SK-N-SH (cell line): ENCODE data around the gene PBRM1. TPM values are rescaled to one million over a fixed set of nuclear protein-coding genes. Genes with fewer than 3 reads are reported as not detected.

Source experiments
- CTCF ChIA-PET: fragments of 300-600, 350-600 bp; formaldehyde crosslinking; extraction: SDS; loops from one replicate; lab custom pipeline; 2021; lab: Yijun Ruan, JAX
- POLR2A ChIA-PET: fragments of 350-600 bp; sonication (Branson Sonifier 250); formaldehyde crosslinking; extraction: SDS; loops from one replicate; lab custom pipeline; 2020; ENCODE audit warnings: antibody characterized with exemption, inconsistent platforms; lab: Yijun Ruan, JAX
- DNase-seq: peaks from one replicate; pipeline ENCODE4 v3.0.0; 2012
- H2AFZ ChIP-seq: fragments of 200-600 bp; sonication (generic); 2 replicates; pipeline ENCODE4 v1.8.1; 2016; ENCODE audit warnings: antibody characterized with exemption, mild to moderate bottlenecking, low read depth
- H3F3A ChIP-seq: fragments of 200-600 bp; sonication (generic); replicated peaks from 2 replicates; pipeline ENCODE3; 2016; ENCODE audit warnings: antibody characterized with exemption, mild to moderate bottlenecking; ENCODE audit not compliant: insufficient read depth
- H3K27ac ChIP-seq, 2 experiments: fragments of 200-500 bp in 1 of 2; fragments of 200-600 bp in 1 of 2; sonication (Bioruptor generic) in 1 of 2; sonication (generic), shearing (Covaris generic) in 1 of 2; 2 replicates each; pipeline versions ENCODE4 v1.5.1 to v1.6.1; 2014 to 2016; ENCODE audit warnings: low read depth in 2 of 2, inconsistent platforms in 1 of 2, low read length in 1 of 2, mild to moderate bottlenecking in 1 of 2, mixed read lengths in 1 of 2
- H3K27me3 ChIP-seq: fragments of 200-600 bp; sonication (generic), shearing (Covaris generic); 2 replicates; pipeline ENCODE4 v1.6.1; 2016; ENCODE audit warnings: mixed run types; ENCODE audit not compliant: insufficient read depth
- H3K36me3 ChIP-seq, 2 experiments: fragments of 200-500 bp in 1 of 2; fragments of 200-600 bp in 1 of 2; sonication (Bioruptor generic) in 1 of 2; sonication (generic) in 1 of 2; replicated peaks in 1 of 2; 2 replicates each; pipeline versions ENCODE3 to v1.5.1; 2014 to 2016; ENCODE audit warnings: low read length in 1 of 2, mild to moderate bottlenecking in 1 of 2; ENCODE audit not compliant: insufficient read depth in 2 of 2, control insufficient read depth in 1 of 2
- H3K4me1 ChIP-seq, 2 experiments: fragments of 200-500 bp in 1 of 2; fragments of 200-600 bp in 1 of 2; sonication (Bioruptor generic) in 1 of 2; sonication (generic), shearing (Covaris generic) in 1 of 2; 2 replicates each; pipeline versions ENCODE4 v1.5.1 to v1.6.1; 2014 to 2016; ENCODE audit warnings: low read depth in 1 of 2, low read length in 1 of 2, mixed run types in 1 of 2; ENCODE audit not compliant: insufficient read depth in 2 of 2, control insufficient read depth in 1 of 2
- H3K4me2 ChIP-seq: fragments of 200-600 bp; sonication (generic), shearing (Covaris generic); 2 replicates; pipeline ENCODE4 v1.6.1; 2017; ENCODE audit warnings: mixed run types
- H3K4me3 ChIP-seq, 2 experiments: fragments of 200-500 bp in 1 of 2; fragments of 200-600 bp in 1 of 2; sonication (Bioruptor generic) in 1 of 2; sonication (generic), shearing (Covaris generic) in 1 of 2; 2 replicates each; pipeline versions ENCODE4 v1.5.1 to v1.8.1; 2014 to 2016; ENCODE audit warnings: low read depth in 2 of 2, inconsistent platforms in 1 of 2, low read length in 1 of 2, mild to moderate bottlenecking in 1 of 2, mixed read lengths in 1 of 2, moderate library complexity in 1 of 2
- H3K79me2 ChIP-seq: fragments of 200-600 bp; sonication (generic); 2 replicates; pipeline ENCODE4 v1.8.1; 2017; ENCODE audit warnings: mild to moderate bottlenecking; ENCODE audit not compliant: insufficient read depth
- H3K9ac ChIP-seq: fragments of 200-600 bp; sonication (generic); 2 replicates; pipeline ENCODE4 v1.6.1; 2017; ENCODE audit warnings: mixed run types
- H3K9me2 ChIP-seq: fragments of 200-600 bp; sonication (generic); 2 replicates; pipeline ENCODE4 v1.6.1; 2017; ENCODE audit warnings: mixed run types
- H3K9me3 ChIP-seq: fragments of 200-600 bp; sonication (generic); 2 replicates; pipeline ENCODE4 v1.6.1; 2017; ENCODE audit warnings: mixed run types, mild to moderate bottlenecking, moderate library complexity
- H4K20me1 ChIP-seq: fragments of 200-600 bp; sonication (generic); 2 replicates; pipeline ENCODE4 v1.6.1; 2017; ENCODE audit warnings: mild to moderate bottlenecking, mixed run types; ENCODE audit not compliant: insufficient read depth
- CHD2 ChIP-seq: fragments of 150-350 bp; IDR thresholded peaks from 2 replicates; pipeline ENCODE4 v1.6.1; 2018; ENCODE audit warnings: low read length; ENCODE audit not compliant: partially characterized antibody
- GATA2 ChIP-seq: sonication (generic); formaldehyde crosslinking; IDR thresholded peaks from 2 replicates; pipeline ENCODE4 v1.5.0; 2020; ENCODE audit warnings: mild to moderate bottlenecking, missing genetic modification reagents
- RFX5 ChIP-seq: IDR thresholded peaks from 2 replicates; pipeline ENCODE4 v1.6.1; 2012; ENCODE audit warnings: mild to moderate bottlenecking, improper control_type of control experiment, low read length
- SIN3A ChIP-seq: IDR thresholded peaks from 2 replicates; pipeline ENCODE4 v1.6.1; 2012; ENCODE audit warnings: low read depth, mild to moderate bottlenecking, low read length, moderate library complexity, borderline replicate concordance
- SMC3 ChIP-seq: IDR thresholded peaks from 2 replicates; pipeline ENCODE4 v1.6.1; 2012; ENCODE audit warnings: low read depth, low read length, improper control_type of control experiment
- TCF12 ChIP-seq: IDR thresholded peaks from 2 replicates; pipeline ENCODE4 v1.4.0; 2012
- TEAD4 ChIP-seq: IDR thresholded peaks from 2 replicates; pipeline ENCODE4 v1.4.0; 2012; ENCODE audit warnings: mild to moderate bottlenecking, borderline replicate concordance; ENCODE audit not compliant: insufficient read depth
- USF1 ChIP-seq: IDR thresholded peaks from 2 replicates; pipeline ENCODE4 v1.4.0; 2012; ENCODE audit warnings: low read depth, borderline replicate concordance
- USF2 ChIP-seq: fragments of 150-350 bp; IDR thresholded peaks from 2 replicates; pipeline ENCODE4 v1.6.1; 2017; ENCODE audit warnings: antibody characterized with exemption, low read length, low read depth, borderline replicate concordance
- WGBS: methylation state at CpG from one replicate; pipeline ENCODE4 v1.1.6; 2017; ENCODE audit warnings: low lambda C conversion rate; 5-methylcytosine and 5-hydroxymethylcytosine counted together
- polyA plus RNA-seq, 3 experiments: library from polyadenylated mRNA; depleted of rRNA; stranded (reverse); fragments of >200 nt; gene quantifications; 2 replicates each; pipeline ENCODE4 v1.2.3, GENCODE V29; 2012
- TF ChIP-seq, protein P1 (sequence below): IDR thresholded peaks from 2 replicates; pipeline ENCODE4 v1.6.1; 2012; ENCODE audit warnings: mild to moderate bottlenecking, low read depth, low read length, moderate library complexity
- TF ChIP-seq, protein P2 (sequence below): IDR thresholded peaks from 2 replicates; pipeline ENCODE4; 2012
- TF ChIP-seq, protein P3 (sequence below): IDR thresholded peaks from 2 replicates; pipeline ENCODE4 v1.4.0; 2012; ENCODE audit warnings: low read depth

PBRM1 gene
- polyA plus RNA-seq, 1 of the 3 experiments (the other 2 are of a cell fraction), result 14.3 TPM

DNA sequence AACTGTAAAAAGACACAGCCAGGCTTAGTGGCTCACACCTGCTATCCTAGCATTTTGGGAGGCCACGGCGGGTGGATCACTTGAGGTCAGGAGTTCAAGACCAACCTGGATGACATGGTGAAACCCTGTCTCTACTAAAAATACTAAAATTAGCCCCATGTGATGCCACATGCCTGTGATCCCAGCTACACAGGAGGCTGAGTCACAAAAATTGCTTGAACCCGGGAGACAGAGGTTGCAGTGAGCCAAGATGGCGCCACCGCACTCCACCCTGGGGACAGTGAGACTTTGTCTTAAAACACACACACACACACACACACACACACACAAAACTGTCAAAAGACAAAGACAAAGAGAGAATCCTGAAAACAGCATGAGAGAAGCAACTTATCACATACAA lies 38.2 kb upstream of the PBRM1 start:
- Histone ChIP-seq H3K79me2 (no peaks in the 10 kb centered on the region), H3K9me2 (no peaks in the 10 kb centered on the region), H3K27ac (no peak overlapping the region), H3F3A (no peaks in the 10 kb centered on the region), H3K4me2 (no peak overlapping the region), H3K9me3 (peaks cover 4% of the 10 kb centered on the region; the same call in 1 of the 2 replicates), H3K4me1 (no peaks in the 10 kb centered on the region), H3K9ac (no peak overlapping the region), H3K36me3 (peaks cover 0 to 30% of the 10 kb centered on the region in 2 experiments), H4K20me1 (no peaks in the 10 kb centered on the region), H3K27me3 (no peaks in the 10 kb centered on the region), H2AFZ (no peak overlapping the region), H3K4me3 (no peak overlapping the region)
- no peak for DNase-seq
- CTCF ChIA-PET, result no interaction called here
- POLR2A ChIA-PET, result no interaction called here
- TF ChIP-seq, protein P1, sequence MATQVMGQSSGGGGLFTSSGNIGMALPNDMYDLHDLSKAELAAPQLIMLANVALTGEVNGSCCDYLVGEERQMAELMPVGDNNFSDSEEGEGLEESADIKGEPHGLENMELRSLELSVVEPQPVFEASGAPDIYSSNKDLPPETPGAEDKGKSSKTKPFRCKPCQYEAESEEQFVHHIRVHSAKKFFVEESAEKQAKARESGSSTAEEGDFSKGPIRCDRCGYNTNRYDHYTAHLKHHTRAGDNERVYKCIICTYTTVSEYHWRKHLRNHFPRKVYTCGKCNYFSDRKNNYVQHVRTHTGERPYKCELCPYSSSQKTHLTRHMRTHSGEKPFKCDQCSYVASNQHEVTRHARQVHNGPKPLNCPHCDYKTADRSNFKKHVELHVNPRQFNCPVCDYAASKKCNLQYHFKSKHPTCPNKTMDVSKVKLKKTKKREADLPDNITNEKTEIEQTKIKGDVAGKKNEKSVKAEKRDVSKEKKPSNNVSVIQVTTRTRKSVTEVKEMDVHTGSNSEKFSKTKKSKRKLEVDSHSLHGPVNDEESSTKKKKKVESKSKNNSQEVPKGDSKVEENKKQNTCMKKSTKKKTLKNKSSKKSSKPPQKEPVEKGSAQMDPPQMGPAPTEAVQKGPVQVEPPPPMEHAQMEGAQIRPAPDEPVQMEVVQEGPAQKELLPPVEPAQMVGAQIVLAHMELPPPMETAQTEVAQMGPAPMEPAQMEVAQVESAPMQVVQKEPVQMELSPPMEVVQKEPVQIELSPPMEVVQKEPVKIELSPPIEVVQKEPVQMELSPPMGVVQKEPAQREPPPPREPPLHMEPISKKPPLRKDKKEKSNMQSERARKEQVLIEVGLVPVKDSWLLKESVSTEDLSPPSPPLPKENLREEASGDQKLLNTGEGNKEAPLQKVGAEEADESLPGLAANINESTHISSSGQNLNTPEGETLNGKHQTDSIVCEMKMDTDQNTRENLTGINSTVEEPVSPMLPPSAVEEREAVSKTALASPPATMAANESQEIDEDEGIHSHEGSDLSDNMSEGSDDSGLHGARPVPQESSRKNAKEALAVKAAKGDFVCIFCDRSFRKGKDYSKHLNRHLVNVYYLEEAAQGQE, result no peak
- TF ChIP-seq GATA2 (CRISPR knock-in tag), result no peak
- TF ChIP-seq RFX5, result no peak
- TF ChIP-seq USF2, result no peak
- TF ChIP-seq, protein P2, sequence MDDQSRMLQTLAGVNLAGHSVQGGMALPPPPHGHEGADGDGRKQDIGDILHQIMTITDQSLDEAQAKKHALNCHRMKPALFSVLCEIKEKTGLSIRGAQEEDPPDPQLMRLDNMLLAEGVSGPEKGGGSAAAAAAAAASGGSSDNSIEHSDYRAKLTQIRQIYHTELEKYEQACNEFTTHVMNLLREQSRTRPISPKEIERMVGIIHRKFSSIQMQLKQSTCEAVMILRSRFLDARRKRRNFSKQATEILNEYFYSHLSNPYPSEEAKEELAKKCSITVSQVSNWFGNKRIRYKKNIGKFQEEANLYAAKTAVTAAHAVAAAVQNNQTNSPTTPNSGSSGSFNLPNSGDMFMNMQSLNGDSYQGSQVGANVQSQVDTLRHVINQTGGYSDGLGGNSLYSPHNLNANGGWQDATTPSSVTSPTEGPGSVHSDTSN, result no peak
- TF ChIP-seq USF1, result no peak
- TF ChIP-seq, protein P3, sequence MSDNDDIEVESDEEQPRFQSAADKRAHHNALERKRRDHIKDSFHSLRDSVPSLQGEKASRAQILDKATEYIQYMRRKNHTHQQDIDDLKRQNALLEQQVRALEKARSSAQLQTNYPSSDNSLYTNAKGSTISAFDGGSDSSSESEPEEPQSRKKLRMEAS, result no peak
- no peak for TF ChIP-seq SIN3A
- TF ChIP-seq SMC3, result no peak
- TF ChIP-seq TEAD4, result no peak
- TF ChIP-seq CHD2, result no peak
- no peak for TF ChIP-seq TCF12
- WGBS, result 96% methylated on average over 5 of the region's 5 CpGs
